ENCODE measurements around the gene GPC3.

- TF ChIP-seq YY1 (IDR thresholded peaks at IDR 0.05; ENCODE audit: insufficient read depth, insufficient read length) (no peak), ZNF274 (IDR thresholded peaks at IDR 0.05; ENCODE audit: low read depth, low read length) (no peak)
Measured at GRCh38 chrX:133535066-133535465, 450.3 kb downstream of the GPC3 start.
